GM12873 (cell line): Measurements from ENCODE around the gene AGA.

Source experiments
- CTCF ChIP-seq: IDR thresholded peaks from 2 replicates; pipeline ENCODE4 v1.5.1; 2012; ENCODE audit warnings: low read depth, mild to moderate bottlenecking, moderate library complexity, low read length, control low read depth; ENCODE audit not compliant: insufficient read depth; ENCODE audit errors: missing control alignments

AGA gene

GRCh38 chr4:177448850-177449249 is 6.6 kb upstream of the AGA start:
- no peak for TF ChIP-seq CTCF

- TF ChIP-seq CTCF, result no peak
Measured at GRCh38 chr4:177447417-177448004, 5.3 kb upstream of the AGA start.

GRCh38 chr4:177446586-177446985 is 4.3 kb upstream of the AGA start:
- TF ChIP-seq CTCF, result no peak

- TF ChIP-seq CTCF, result no peak
Measured at GRCh38 chr4:177444911-177445736, 2.9 kb upstream of the AGA start.

GRCh38 chr4:177441061-177441802 is 1.0 kb downstream of the AGA start:
- peak; percentile 48 for TF ChIP-seq CTCF

- no peak for TF ChIP-seq CTCF
Measured at GRCh38 chr4:177436456-177436855, 5.8 kb downstream of the AGA start.

- TF ChIP-seq CTCF, result no peak
Measured at GRCh38 chr4:177434667-177435066, 7.6 kb downstream of the AGA start.
